Right hindlimb (tissue), 1 donor: ENCODE data around the gene TXN2.

Source experiments
- DNase-seq: peaks from one replicate; pipeline ENCODE4 v3.0.0-alpha.2; 2018

The TXN2 gene

GRCh38 chr22:36480941-36481392 is 473 bp downstream of the TXN2 start:
- DNase-seq = no peak

- DNase-seq = no peak
Observed at GRCh38 chr22:36478966-36479365, 2.5 kb downstream of the TXN2 start.

- DNase-seq = no peak
Observed at GRCh38 chr22:36475341-36475740, 6.1 kb downstream of the TXN2 start.

- DNase-seq = no peak
Observed at GRCh38 chr22:36472689-36473088, 8.8 kb downstream of the TXN2 start.

GRCh38 chr22:36471341-36471821 is 10.1 kb downstream of the TXN2 start:
- no peak for DNase-seq

- DNase-seq = no peak
Observed at GRCh38 chr22:36470994-36471331, 10.5 kb downstream of the TXN2 start.

- DNase-seq = peak; percentile 89
Observed at GRCh38 chr22:36470162-36470993, 11.1 kb downstream of the TXN2 start.

- no peak for DNase-seq
Observed at GRCh38 chr22:36469094-36469710, 12.2 kb downstream of the TXN2 start.

- no peak for DNase-seq
Observed at GRCh38 chr22:36467946-36468345, 13.5 kb downstream of the TXN2 start.

GRCh38 chr22:36467042-36467810 is 14.2 kb downstream of the TXN2 start:
- DNase-seq = peak; percentile 72

- no peak for DNase-seq
Observed at GRCh38 chr22:36466258-36466657, 15.2 kb downstream of the TXN2 start.

GRCh38 chr22:36465232-36466021 is 16.0 kb downstream of the TXN2 start:
- no peak for DNase-seq

GRCh38 chr22:36464715-36465231 is 16.7 kb downstream of the TXN2 start:
- DNase-seq = no peak

- no peak for DNase-seq
Observed at GRCh38 chr22:36463783-36464184, 17.7 kb downstream of the TXN2 start.

- DNase-seq = no peak
Observed at GRCh38 chr22:36461665-36462649, 19.5 kb downstream of the TXN2 start.

- no peak for DNase-seq
Observed at GRCh38 chr22:36460202-36460601, 21.2 kb downstream of the TXN2 start.

GRCh38 chr22:36457688-36458450 is 23.6 kb downstream of the TXN2 start:
- peak; percentile 61 for DNase-seq

GRCh38 chr22:36456464-36456845 is 25.0 kb downstream of the TXN2 start:
- no peak for DNase-seq

- no peak for DNase-seq
Observed at GRCh38 chr22:36455571-36456463, 25.6 kb downstream of the TXN2 start.
